Measurements from ENCODE around the gene PTPRN2. TPM values are rescaled to one million over a fixed set of nuclear protein-coding genes. Genes with fewer than 3 reads are reported as not detected.

Gene PTPRN2
- total RNA-seq, 1 donor from 2014 or later = 32.2 TPM

- DNase-seq (ENCODE audit: low read depth, low spot score) = no peak
- H3K9me3 Mint-ChIP-seq = no peaks in the 10 kb centered on the region
- no peak for TF ChIP-seq CTCF (conservative IDR thresholded peaks at IDR 0.05)
- no peaks in the 10 kb centered on the region for H3K27me3 Mint-ChIP-seq (ENCODE audit: low read depth)
- H3K4me3 Mint-ChIP-seq = no peak overlapping the region
- no peaks in the 10 kb centered on the region for H3K36me3 Mint-ChIP-seq (ENCODE audit: low read depth)
- H3K4me1 Mint-ChIP-seq = no peaks in the 10 kb centered on the region
- no peak overlapping the region for H3K27ac Mint-ChIP-seq (ENCODE audit: unreplicated experiment)
These were observed 30.7 kb downstream of the PTPRN2 start for GRCh38 chr7:158556721-158557440.

- no peak for DNase-seq (ENCODE audit: low read depth, low spot score)
- no peak overlapping the region for H3K27ac Mint-ChIP-seq (ENCODE audit: unreplicated experiment)
- H3K4me1 Mint-ChIP-seq = no peaks in the 10 kb centered on the region
- no peak for TF ChIP-seq CTCF (conservative IDR thresholded peaks at IDR 0.05)
- H3K36me3 Mint-ChIP-seq (ENCODE audit: low read depth) = no peaks in the 10 kb centered on the region
- no peak overlapping the region for H3K4me3 Mint-ChIP-seq
- H3K27me3 Mint-ChIP-seq (ENCODE audit: low read depth) = no peaks in the 10 kb centered on the region
- H3K9me3 Mint-ChIP-seq = no peaks in the 10 kb centered on the region
These were observed 32.5 kb downstream of the PTPRN2 start for GRCh38 chr7:158555034-158555520.

- no peak for DNase-seq (ENCODE audit: low read depth, low spot score)
- TF ChIP-seq CTCF (conservative IDR thresholded peaks at IDR 0.05) = no peak
- Mint-ChIP-seq H3K27ac (ENCODE audit: unreplicated experiment) (no peak overlapping the region), H3K27me3 (ENCODE audit: low read depth) (no peaks in the 10 kb centered on the region), H3K4me3 (no peak overlapping the region), H3K36me3 (ENCODE audit: low read depth) (no peaks in the 10 kb centered on the region), H3K9me3 (no peaks in the 10 kb centered on the region), H3K4me1 (no peaks in the 10 kb centered on the region)
These were observed 36.7 kb downstream of the PTPRN2 start for GRCh38 chr7:158550886-158551452.

- no peaks in the 10 kb centered on the region for H3K9me3 Mint-ChIP-seq
- no peaks in the 10 kb centered on the region for H3K36me3 Mint-ChIP-seq (ENCODE audit: low read depth)
- no peak overlapping the region for H3K4me3 Mint-ChIP-seq
- TF ChIP-seq CTCF (conservative IDR thresholded peaks at IDR 0.05) = no peak
- H3K27ac Mint-ChIP-seq (ENCODE audit: unreplicated experiment) = no peak overlapping the region
- H3K4me1 Mint-ChIP-seq = no peaks in the 10 kb centered on the region
- H3K27me3 Mint-ChIP-seq (ENCODE audit: low read depth) = no peaks in the 10 kb centered on the region
- no peak for DNase-seq (ENCODE audit: low read depth, low spot score)
These were observed 37.3 kb downstream of the PTPRN2 start for GRCh38 chr7:158550394-158550700.

GRCh38 chr7:158549616-158550393, 37.8 kb downstream of the PTPRN2 start:
- TF ChIP-seq CTCF (conservative IDR thresholded peaks at IDR 0.05) = no peak
- H3K4me3 Mint-ChIP-seq = no peak overlapping the region
- H3K9me3 Mint-ChIP-seq = no peaks in the 10 kb centered on the region
- DNase-seq (ENCODE audit: low read depth, low spot score) = no peak
- H3K4me1 Mint-ChIP-seq = no peaks in the 10 kb centered on the region
- H3K27me3 Mint-ChIP-seq (ENCODE audit: low read depth) = no peaks in the 10 kb centered on the region
- H3K36me3 Mint-ChIP-seq (ENCODE audit: low read depth) = no peaks in the 10 kb centered on the region
- H3K27ac Mint-ChIP-seq (ENCODE audit: unreplicated experiment) = no peak overlapping the region
